ENCODE measurements around the gene PLCD3.

DNA sequence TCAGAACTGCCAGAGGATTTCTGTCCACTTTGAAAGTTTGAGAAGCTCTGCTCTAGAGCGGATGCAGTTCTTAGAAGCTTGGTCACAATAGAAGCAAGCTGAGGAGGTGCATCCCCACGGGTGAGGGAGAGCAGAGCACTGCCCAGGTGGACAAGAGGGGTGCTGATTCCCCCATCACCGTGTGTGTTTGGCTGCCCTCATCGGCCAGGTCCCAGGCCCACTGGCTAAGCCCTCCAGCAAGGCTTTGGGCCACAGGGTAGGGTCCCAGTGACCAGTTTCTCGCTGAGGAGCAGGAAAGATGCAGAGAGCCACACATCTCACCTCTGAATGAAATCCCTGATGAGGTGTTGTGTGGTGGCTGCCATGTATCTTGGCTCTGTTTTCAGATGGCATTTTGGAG lies 44.3 kb downstream of the PLCD3 start:
- TF ChIP-seq, protein P1, sequence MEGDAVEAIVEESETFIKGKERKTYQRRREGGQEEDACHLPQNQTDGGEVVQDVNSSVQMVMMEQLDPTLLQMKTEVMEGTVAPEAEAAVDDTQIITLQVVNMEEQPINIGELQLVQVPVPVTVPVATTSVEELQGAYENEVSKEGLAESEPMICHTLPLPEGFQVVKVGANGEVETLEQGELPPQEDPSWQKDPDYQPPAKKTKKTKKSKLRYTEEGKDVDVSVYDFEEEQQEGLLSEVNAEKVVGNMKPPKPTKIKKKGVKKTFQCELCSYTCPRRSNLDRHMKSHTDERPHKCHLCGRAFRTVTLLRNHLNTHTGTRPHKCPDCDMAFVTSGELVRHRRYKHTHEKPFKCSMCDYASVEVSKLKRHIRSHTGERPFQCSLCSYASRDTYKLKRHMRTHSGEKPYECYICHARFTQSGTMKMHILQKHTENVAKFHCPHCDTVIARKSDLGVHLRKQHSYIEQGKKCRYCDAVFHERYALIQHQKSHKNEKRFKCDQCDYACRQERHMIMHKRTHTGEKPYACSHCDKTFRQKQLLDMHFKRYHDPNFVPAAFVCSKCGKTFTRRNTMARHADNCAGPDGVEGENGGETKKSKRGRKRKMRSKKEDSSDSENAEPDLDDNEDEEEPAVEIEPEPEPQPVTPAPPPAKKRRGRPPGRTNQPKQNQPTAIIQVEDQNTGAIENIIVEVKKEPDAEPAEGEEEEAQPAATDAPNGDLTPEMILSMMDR (IDR thresholded peaks at IDR 0.05): no peak
- no peak for TF ChIP-seq POLR2A (IDR thresholded peaks at IDR 0.05)
- no peak for TF ChIP-seq POLR2AphosphoS5 (IDR thresholded peaks at IDR 0.05)
- TF ChIP-seq EP300 (IDR thresholded peaks at IDR 0.05): no peak
